Hematopoietic multipotent progenitor cell treated with erythropoietin and hydrocortisone succinate and interleukin-3 and kit ligand, for 15 days (in vitro differentiated cells): ENCODE results near the gene ADGRE1.

ENCODE experiments used
- DNase-seq: peaks from one replicate; pipeline ENCODE4 v3.0.0-alpha.2; 2015; ENCODE audit warnings: low spot score

The ADGRE1 gene

GRCh38 chr19:6877766-6878165, 9.6 kb upstream of the ADGRE1 start:
- no peak for DNase-seq

GRCh38 chr19:6886277-6886897, 992 bp upstream of the ADGRE1 start:
- no peak for DNase-seq

GRCh38 chr19:6888967-6889366, 1.6 kb downstream of the ADGRE1 start:
- no peak for DNase-seq

- DNase-seq: no peak
These were observed 3.1 kb downstream of the ADGRE1 start for GRCh38 chr19:6890401-6890913.

- no peak for DNase-seq
These were observed 3.6 kb downstream of the ADGRE1 start for GRCh38 chr19:6890938-6891337.

GRCh38 chr19:6891761-6892385, 4.5 kb downstream of the ADGRE1 start:
- DNase-seq: no peak

GRCh38 chr19:6894313-6894712, 6.9 kb downstream of the ADGRE1 start:
- no peak for DNase-seq

- no peak for DNase-seq
These were observed 16.1 kb downstream of the ADGRE1 start for GRCh38 chr19:6903446-6903845.

GRCh38 chr19:6906559-6907060, 19.2 kb downstream of the ADGRE1 start:
- DNase-seq: no peak

GRCh38 chr19:6911523-6911922, 24.1 kb downstream of the ADGRE1 start:
- DNase-seq: no peak

- DNase-seq: no peak
These were observed 26.9 kb downstream of the ADGRE1 start for GRCh38 chr19:6914321-6914720.

GRCh38 chr19:6916952-6917351, 29.6 kb downstream of the ADGRE1 start:
- DNase-seq: no peak

- DNase-seq: no peak
These were observed 38.0 kb downstream of the ADGRE1 start for GRCh38 chr19:6925386-6925785.

- DNase-seq: no peak
These were observed 38.7 kb downstream of the ADGRE1 start for GRCh38 chr19:6925801-6926751.

GRCh38 chr19:6930190-6930589, 42.8 kb downstream of the ADGRE1 start:
- no peak for DNase-seq

GRCh38 chr19:6935069-6935468, 47.7 kb downstream of the ADGRE1 start:
- DNase-seq: no peak

GRCh38 chr19:6935618-6936017, 48.2 kb downstream of the ADGRE1 start:
- no peak for DNase-seq

- DNase-seq: no peak
These were observed 58.4 kb downstream of the ADGRE1 start for GRCh38 chr19:6945733-6946132.

- no peak for DNase-seq
These were observed 60.4 kb downstream of the ADGRE1 start for GRCh38 chr19:6947745-6948144.

- DNase-seq: no peak
These were observed 61.5 kb downstream of the ADGRE1 start for GRCh38 chr19:6948884-6949283.

- DNase-seq: no peak
These were observed 65.6 kb downstream of the ADGRE1 start for GRCh38 chr19:6952956-6953355.

GRCh38 chr19:6955082-6955481, 67.7 kb downstream of the ADGRE1 start:
- no peak for DNase-seq

- DNase-seq: no peak
These were observed 69.2 kb downstream of the ADGRE1 start for GRCh38 chr19:6956573-6956972.
